ENCODE data around the gene BNC2. TPM values are rescaled to one million over a fixed set of nuclear protein-coding genes. Genes with fewer than 3 reads are reported as not detected.
"Not testable (repeated sequence)": the region's sequence is repeated elsewhere in the genome, so short reads cannot be mapped to it uniquely, and the experiment has no call there.

The BNC2 gene
- total and polyA plus RNA-seq, 2 experiments from 2014 or later: 13.8 to 18.5 TPM

DNA sequence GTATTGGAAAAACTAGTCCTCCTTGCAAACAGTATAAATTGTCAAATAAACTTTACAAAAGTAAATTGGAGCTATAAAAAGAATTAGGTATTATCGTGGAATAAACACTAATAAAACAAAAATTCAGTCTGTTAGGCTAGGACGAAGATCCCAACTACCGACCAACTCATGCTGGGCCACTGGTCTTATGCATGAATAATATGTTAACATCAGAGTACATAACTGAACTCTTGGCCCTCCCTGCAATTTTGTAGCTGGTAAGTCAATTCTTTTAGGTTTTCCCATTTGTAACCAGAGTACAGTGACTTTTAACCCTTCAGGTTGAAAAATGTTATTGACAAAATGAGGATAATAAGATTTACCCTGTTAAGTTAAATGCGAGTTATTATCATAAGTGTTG is 428.7 kb downstream of the BNC2 start:
- Histone ChIP-seq H2AFZ (no peak overlapping the region), H4K20me1 (ENCODE audit: insufficient read depth) (no peaks in the 10 kb centered on the region), H3K4me1 (ENCODE audit: insufficient read depth) (peaks cover 32% of the 10 kb centered on the region), H3K36me3 (ENCODE audit: low read depth) (no peaks in the 10 kb centered on the region), H3K9me2 (ENCODE audit: insufficient read depth) (no peaks in the 10 kb centered on the region), H3K4me2 (ENCODE audit: unreplicated experiment) (no peak overlapping the region), H3K27me3 (replicated peaks; ENCODE audit: insufficient read depth) (no peaks in the 10 kb centered on the region), H3F3A (ENCODE audit: insufficient read depth) (peaks cover 22% of the 10 kb centered on the region; the same call in 1 of the 2 replicates), H3K27ac (no peak overlapping the region), H3K9ac (no peak overlapping the region), H3K9me3 (ENCODE audit: low read depth) (no peaks in the 10 kb centered on the region), H3K79me2 (ENCODE audit: insufficient read depth) (peaks cover 18% of the 10 kb centered on the region; the same call in 1 of the 2 replicates), H3K4me3 (no peak overlapping the region)
- no peak for DNase-seq
- TF ChIP-seq EZH2phosphoT487 (IDR thresholded peaks at IDR 0.05; ENCODE audit: insufficient read depth, low read depth) (no peak), EZH2 (IDR thresholded peaks at IDR 0.05; ENCODE audit: insufficient read depth, poor library complexity, severe bottlenecking) (no peak)
- WGBS, 2 experiments (ENCODE audit: low coverage in 1 of 2, low lambda C conversion rate in 2 of 2, missing lambda C conversion rate in 2 of 2): 84 to 92% methylated on average over 4 of the region's 4 CpGs
- in situ Hi-C loops (cut with MboI): no loop called here

DNA sequence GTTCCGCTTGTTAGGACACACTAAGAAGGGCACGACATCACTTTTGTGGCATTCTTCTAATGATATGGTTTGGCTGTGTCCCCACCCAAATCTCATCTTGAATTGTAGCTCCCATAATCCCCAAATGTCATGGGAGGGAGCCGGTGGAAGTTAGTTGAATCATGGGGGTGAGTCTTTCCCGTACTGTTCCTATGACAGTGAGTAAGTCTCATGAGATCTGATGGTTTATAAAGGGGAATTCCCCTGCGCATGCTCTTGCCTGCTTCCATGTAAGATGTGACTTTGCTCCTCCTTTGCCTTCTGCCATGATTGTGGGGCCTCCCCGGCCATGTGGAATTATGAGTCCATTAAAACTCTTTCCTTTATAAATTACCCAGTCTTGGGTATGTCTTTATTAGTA is 431.6 kb downstream of the BNC2 start:
- H3K79me2 ChIP-seq (ENCODE audit: insufficient read depth): peaks cover 14% of the 10 kb centered on the region; the same call in 1 of the 2 replicates

DNA sequence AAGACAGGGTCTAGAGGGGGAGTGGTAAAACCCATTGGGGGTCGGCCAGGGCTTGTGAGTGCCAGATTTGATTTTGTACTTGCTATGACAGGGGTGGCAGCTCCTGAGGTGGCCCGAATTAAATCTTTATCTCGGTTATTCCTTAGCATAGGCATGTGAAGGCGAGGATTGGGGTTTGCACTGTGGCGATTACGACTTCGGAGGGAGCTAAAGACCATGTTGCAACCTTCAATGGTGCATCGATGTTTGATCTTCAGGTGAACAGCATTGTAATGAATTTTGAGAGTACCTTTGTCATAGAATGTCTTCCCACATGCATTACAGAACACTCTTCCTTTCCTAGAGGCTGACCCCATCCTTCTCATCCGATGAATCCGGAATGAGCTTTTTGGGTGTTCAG is 433.9 kb downstream of the BNC2 start:
- in situ Hi-C loops (cut with MboI): no loop called here
- Histone ChIP-seq H3K36me3 (ENCODE audit: low read depth) (no peaks in the 10 kb centered on the region), H3K9me3 (ENCODE audit: low read depth) (no peaks in the 10 kb centered on the region), H3K4me1 (ENCODE audit: insufficient read depth) (peaks cover 14% of the 10 kb centered on the region), H3K27me3 (replicated peaks; ENCODE audit: insufficient read depth) (no peaks in the 10 kb centered on the region), H4K20me1 (ENCODE audit: insufficient read depth) (no peaks in the 10 kb centered on the region), H3F3A (ENCODE audit: insufficient read depth) (peaks cover 10% of the 10 kb centered on the region; the same call in 1 of the 2 replicates), H3K27ac (no peak overlapping the region), H3K4me3 (no peak overlapping the region), H2AFZ (no peak overlapping the region), H3K4me2 (ENCODE audit: unreplicated experiment) (no peak overlapping the region), H3K79me2 (ENCODE audit: insufficient read depth) (peaks cover 21% of the 10 kb centered on the region), H3K9ac (no peak overlapping the region), H3K9me2 (ENCODE audit: insufficient read depth) (no peaks in the 10 kb centered on the region)
- TF ChIP-seq EZH2 (IDR thresholded peaks at IDR 0.05; ENCODE audit: insufficient read depth, poor library complexity, severe bottlenecking): no peak
- no peak for TF ChIP-seq EZH2phosphoT487 (IDR thresholded peaks at IDR 0.05; ENCODE audit: insufficient read depth, low read depth)
- DNase-seq: no peak
- 98 to 99% methylated on average over 10 of the region's 10 CpGs for WGBS, 2 experiments (ENCODE audit: low coverage in 1 of 2, low lambda C conversion rate in 2 of 2, missing lambda C conversion rate in 2 of 2)

More for the DNA sequence above, 431.6 kb downstream of the BNC2 start:
- H2AFZ ChIP-seq; H3F3A ChIP-seq (ENCODE audit: insufficient read depth); H3K27ac ChIP-seq; H3K36me3 ChIP-seq (ENCODE audit: low read depth); in situ Hi-C loops (cut with MboI); H3K4me2 ChIP-seq (ENCODE audit: unreplicated experiment); H3K27me3 ChIP-seq (replicated peaks; ENCODE audit: insufficient read depth); H3K9me2 ChIP-seq (ENCODE audit: insufficient read depth); DNase-seq; H4K20me1 ChIP-seq (ENCODE audit: insufficient read depth); H3K4me3 ChIP-seq; H3K9me3 ChIP-seq (ENCODE audit: low read depth); H3K9ac ChIP-seq: not testable (repeated sequence)
- WGBS, 2 experiments (ENCODE audit: low coverage in 1 of 2, low lambda C conversion rate in 2 of 2, missing lambda C conversion rate in 2 of 2): 78 to 81% methylated on average over 6 of the region's 6 CpGs
- peaks cover 29% of the 10 kb centered on the region for H3K4me1 ChIP-seq (ENCODE audit: insufficient read depth)

DNA sequence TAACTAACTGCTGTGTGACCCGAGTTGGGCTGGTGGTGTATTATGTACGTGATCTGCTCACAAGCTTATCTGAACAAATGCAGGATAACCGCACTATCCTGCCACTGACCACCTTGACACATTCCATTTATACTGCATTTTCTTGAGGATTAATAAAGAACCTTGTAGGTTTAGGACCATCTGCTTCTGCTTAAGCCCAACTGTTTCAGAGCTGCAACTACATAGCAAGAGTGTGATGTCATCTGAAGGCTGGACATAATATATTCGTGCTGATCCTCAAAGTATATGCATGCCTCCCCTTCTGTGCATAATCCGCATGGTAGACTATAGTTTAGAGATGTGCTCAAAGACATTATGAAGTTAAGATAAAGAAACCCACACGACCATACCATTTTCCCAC is 435.9 kb downstream of the BNC2 start:
- H3K36me3 ChIP-seq (ENCODE audit: low read depth): no peaks in the 10 kb centered on the region
- 68 to 70% methylated on average over 6 of the region's 6 CpGs for WGBS, 2 experiments (ENCODE audit: low coverage in 1 of 2, low lambda C conversion rate in 2 of 2, missing lambda C conversion rate in 2 of 2)
- no peak overlapping the region for H3K4me2 ChIP-seq (ENCODE audit: unreplicated experiment)
- no peak overlapping the region for H2AFZ ChIP-seq
- peaks cover 10% of the 10 kb centered on the region; the same call in 1 of the 2 replicates for H3F3A ChIP-seq (ENCODE audit: insufficient read depth)
- H3K79me2 ChIP-seq (ENCODE audit: insufficient read depth): peaks cover 16% of the 10 kb centered on the region
- H4K20me1 ChIP-seq (ENCODE audit: insufficient read depth): no peaks in the 10 kb centered on the region
- peak; percentile 77 for DNase-seq
- peaks cover 14% of the 10 kb centered on the region for H3K4me1 ChIP-seq (ENCODE audit: insufficient read depth)
- H3K4me3 ChIP-seq: no peak overlapping the region
- no peaks in the 10 kb centered on the region for H3K27me3 ChIP-seq (replicated peaks; ENCODE audit: insufficient read depth)
- no peak overlapping the region for H3K9ac ChIP-seq
- H3K9me2 ChIP-seq (ENCODE audit: insufficient read depth): no peaks in the 10 kb centered on the region
- in situ Hi-C loops (cut with MboI): no loop called here
- no peaks in the 10 kb centered on the region for H3K9me3 ChIP-seq (ENCODE audit: low read depth)
- H3K27ac ChIP-seq: no peak overlapping the region
- no peak for TF ChIP-seq EZH2phosphoT487 (IDR thresholded peaks at IDR 0.05; ENCODE audit: insufficient read depth, low read depth)
- no peak for TF ChIP-seq EZH2 (IDR thresholded peaks at IDR 0.05; ENCODE audit: insufficient read depth, poor library complexity, severe bottlenecking)

DNA sequence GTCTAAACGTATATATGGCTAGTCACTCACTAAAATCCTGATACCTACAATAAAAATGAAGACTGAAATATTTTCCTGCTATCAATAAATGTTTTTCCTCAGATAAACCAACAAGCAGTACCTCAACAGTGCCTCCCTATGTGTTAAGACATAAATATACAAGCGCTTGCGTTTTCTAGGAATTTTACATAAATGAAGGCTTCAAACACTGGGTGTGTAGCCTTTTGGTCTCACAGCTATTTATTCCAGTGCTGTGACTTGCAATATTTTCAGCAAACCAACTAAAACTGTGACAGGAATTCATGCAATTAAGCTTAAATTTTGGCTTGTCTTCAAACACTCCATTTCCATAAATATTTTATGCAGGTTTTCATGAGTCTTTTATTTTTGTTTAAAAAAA is 437.0 kb downstream of the BNC2 start:
- no peaks in the 10 kb centered on the region for H3K27me3 ChIP-seq (replicated peaks; ENCODE audit: insufficient read depth)
- H3K9me3 ChIP-seq (ENCODE audit: low read depth): no peaks in the 10 kb centered on the region
- H3K9ac ChIP-seq: no peak overlapping the region
- in situ Hi-C loops (cut with MboI): no loop called here
- no peak overlapping the region for H3K4me2 ChIP-seq (ENCODE audit: unreplicated experiment)
- no peak overlapping the region for H3K27ac ChIP-seq
- no peak overlapping the region for H3K4me3 ChIP-seq
- H3K9me2 ChIP-seq (ENCODE audit: insufficient read depth): no peaks in the 10 kb centered on the region
- WGBS, 2 experiments (ENCODE audit: low coverage in 1 of 2, low lambda C conversion rate in 2 of 2, missing lambda C conversion rate in 2 of 2): 100% methylated on average over 3 of the region's 3 CpGs
- no peak for DNase-seq
- TF ChIP-seq EZH2 (IDR thresholded peaks at IDR 0.05; ENCODE audit: insufficient read depth, poor library complexity, severe bottlenecking) (no peak), EZH2phosphoT487 (IDR thresholded peaks at IDR 0.05; ENCODE audit: insufficient read depth, low read depth) (no peak)
- no peak overlapping the region for H2AFZ ChIP-seq
- H4K20me1 ChIP-seq (ENCODE audit: insufficient read depth): no peaks in the 10 kb centered on the region
- no peaks in the 10 kb centered on the region for H3K36me3 ChIP-seq (ENCODE audit: low read depth)
- peaks cover 14% of the 10 kb centered on the region for H3K4me1 ChIP-seq (ENCODE audit: insufficient read depth)
- H3F3A ChIP-seq (ENCODE audit: insufficient read depth): peaks cover 10% of the 10 kb centered on the region; the same call in 1 of the 2 replicates
- H3K79me2 ChIP-seq (ENCODE audit: insufficient read depth): peaks cover 16% of the 10 kb centered on the region

Data from GM23248 (cell line).